ENCODE measurements around the gene CD58.
"Not testable (repeated sequence)": the region's sequence is repeated elsewhere in the genome, so short reads cannot be mapped to it uniquely, and the experiment has no call there.

Gene CD58, protein sequence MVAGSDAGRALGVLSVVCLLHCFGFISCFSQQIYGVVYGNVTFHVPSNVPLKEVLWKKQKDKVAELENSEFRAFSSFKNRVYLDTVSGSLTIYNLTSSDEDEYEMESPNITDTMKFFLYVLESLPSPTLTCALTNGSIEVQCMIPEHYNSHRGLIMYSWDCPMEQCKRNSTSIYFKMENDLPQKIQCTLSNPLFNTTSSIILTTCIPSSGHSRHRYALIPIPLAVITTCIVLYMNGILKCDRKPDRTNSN

DNA sequence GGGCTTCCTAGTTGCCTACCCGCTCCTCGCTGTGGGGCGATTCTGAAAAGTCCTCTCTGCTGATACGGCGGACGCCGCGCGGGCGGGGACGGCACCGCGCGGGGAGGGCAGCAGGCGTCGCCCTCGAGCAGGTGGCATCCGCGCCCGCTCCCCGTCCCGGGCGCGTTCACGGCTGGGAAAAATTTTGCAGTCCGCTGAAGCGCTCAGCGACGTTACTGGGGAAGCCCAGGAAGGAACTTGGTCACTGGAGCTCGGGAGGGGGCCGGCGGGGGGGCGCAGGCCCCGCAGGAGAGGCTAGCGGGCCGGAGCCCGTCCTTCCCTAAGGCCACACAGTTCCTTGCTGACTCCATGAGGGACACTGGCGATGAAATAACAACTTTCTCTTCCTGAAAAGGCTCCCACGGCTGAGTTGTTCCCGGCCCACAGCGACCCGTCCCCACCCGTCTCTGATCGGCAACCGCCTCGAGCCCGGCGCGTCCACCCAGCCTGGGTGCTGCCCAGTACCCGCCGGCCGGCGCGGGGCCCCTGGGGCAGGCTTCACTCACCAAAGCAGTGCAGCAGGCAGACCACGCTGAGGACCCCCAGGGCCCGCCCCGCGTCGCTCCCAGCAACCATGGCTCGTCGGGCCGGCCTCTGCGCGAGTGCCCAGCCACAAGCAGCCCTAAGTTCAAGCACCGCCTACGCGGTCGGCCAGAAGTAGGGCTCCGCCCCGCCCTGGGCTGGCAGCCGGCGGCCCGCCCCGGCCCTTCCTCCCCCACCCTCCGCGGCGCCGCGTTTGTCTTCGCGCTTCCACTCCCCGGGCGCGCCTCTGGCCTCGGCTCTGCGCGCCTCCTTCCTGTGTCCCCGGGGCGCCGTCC, at the start of gene CD58:
CD58 (minus strand) TSS at position 669 of the 857 bp plus-strand sequence; CDS start at position 615, 54 bp downstream.
- peak; percentile 71 to 95 for DNase-seq

DNA sequence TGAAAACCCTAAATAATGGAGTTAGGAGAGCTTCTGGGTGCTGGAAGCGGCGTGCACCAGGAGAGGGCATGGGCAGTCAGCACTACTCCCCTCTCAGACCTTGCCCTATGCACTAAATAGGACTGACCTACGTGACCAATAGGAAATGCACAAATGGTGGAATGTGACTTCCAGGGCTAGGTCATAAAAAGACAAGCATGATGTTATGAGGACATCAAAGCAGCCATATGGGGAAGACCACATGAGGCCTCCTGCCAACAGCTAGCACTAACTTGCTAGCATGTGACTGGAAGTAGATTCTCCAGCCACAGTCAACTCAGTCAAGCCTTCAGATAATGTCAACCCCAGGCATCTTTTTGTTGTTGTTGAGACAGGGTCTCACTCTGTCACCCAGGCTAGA, 49.6 kb upstream of the CD58 start:
- not testable (repeated sequence) for DNase-seq

DNA sequence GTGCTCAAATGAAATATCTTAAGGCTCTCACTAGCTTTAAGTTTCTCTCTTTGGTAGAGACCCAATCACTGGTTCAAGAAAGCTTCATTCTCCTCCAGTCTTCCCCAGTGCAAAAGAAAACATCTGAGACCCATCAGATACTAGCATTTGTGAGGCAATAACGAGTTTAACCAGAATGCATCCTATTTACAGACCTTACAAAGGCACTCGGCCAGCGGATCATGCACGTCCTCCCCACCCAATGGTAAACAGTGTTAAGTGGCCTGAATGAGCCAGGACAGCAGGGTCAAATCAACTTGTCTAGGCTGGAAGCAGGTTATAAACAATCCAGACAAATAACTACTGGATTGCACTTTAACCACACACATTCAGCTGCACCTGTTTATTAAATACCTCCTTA, 48.3 kb upstream of the CD58 start:
- not testable (repeated sequence) for DNase-seq

DNA sequence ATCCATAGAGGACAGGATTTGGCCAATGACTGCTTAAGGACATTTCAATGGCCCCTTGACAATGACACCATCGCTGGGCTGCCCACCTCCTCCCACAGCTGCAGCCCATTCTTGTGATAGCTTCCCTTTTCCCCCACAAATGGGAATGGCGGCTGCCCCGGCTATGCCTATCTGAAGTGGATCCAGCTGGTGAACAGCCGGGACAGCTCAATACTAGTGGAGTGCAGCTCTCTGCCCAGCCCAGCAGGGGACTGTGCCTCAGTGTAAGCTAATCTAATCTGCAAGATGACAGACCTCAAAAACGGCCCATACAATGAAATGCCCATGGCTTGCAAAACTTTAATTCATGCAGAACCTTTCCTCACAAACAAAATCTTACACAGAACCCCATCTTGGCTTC, 47.0 kb upstream of the CD58 start:
- DNase-seq: not testable (repeated sequence)

DNA sequence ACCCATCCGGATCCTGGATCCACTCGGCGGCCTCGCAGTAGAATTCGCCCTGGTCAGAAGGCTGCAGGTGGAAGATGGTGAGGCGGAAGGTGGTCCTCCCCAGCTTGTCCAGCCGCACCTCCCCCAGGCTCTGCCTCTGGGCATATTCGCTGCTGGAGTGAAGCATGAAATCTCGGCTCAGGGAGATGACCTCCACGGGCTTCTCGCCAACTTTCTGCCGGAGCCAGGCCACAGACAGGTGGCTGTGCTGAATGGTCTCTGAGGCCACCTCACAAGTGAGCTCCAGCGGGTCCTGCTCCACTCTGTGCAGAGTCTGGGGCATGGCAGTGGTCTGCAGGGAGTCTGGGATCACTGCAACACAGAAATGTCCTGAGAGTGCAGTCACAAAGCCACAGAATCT, 43.0 kb upstream of the CD58 start:
- not testable (repeated sequence) for DNase-seq

DNA sequence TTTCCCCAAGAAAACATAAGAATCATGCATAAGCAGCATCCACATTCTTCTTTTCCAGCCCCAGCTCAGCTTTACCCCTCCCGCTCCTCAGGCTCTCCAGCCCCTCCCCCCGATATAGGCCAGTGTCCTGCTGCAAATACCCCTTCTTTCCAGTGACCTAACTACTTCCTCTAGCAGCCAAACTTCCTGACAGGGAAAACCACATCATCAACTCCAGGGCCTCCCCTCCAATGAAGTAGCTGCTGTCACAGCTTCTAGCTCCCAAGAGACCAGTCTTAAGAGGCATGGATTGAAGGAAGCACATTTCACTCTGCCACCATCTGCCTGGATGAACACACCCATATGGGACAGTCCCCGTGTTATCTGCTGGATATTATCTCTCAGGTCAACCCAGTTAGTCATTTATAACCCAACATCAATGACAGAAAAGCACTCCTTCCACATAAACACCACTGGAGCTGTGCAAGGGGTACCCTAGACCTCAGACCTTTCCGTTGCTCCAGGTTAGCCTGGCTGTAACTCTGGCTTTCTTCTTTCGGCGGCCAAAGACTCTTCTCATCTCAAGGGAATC, 39.1 kb upstream of the CD58 start:
- not testable (repeated sequence) for DNase-seq

DNA sequence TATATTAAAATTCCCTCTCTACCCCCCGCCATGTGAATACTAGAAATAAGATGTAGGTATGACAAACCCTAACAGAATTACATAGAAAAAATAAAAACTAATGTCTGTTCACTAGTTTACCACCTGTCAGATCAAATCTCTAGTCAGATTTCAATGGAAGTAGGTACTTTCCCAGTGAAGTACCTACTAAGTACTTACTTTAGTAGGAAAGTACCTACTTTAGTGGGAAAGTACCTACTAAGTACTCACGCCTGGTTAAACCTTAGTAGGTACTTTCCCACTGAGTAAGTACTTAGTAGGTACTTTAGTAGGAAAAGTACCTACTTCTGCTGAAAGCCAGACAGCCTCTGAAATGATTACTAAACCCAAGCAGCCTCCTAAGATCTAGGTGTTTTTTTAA, 38.0 kb upstream of the CD58 start:
- DNase-seq: not testable (repeated sequence)

DNA sequence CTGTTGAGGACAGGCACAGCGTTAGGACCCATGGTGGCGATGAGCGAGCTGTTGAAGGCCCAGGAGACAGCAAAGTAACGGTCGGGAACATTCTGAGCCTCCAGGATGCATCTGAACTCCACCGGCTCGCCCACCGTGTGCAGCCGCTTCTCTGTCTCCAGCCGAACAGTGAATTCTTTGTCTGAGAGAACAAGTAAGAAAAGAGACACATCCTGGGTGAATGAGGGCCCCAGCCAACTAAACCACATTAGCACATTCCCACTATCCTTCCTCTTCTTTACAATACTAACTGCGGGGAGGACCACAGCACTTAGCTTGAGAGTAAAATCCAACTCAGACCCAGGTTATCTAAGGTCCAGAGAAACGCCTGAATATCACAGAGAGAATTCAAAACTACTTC, 37.3 kb upstream of the CD58 start:
- DNase-seq: not testable (repeated sequence)

DNA sequence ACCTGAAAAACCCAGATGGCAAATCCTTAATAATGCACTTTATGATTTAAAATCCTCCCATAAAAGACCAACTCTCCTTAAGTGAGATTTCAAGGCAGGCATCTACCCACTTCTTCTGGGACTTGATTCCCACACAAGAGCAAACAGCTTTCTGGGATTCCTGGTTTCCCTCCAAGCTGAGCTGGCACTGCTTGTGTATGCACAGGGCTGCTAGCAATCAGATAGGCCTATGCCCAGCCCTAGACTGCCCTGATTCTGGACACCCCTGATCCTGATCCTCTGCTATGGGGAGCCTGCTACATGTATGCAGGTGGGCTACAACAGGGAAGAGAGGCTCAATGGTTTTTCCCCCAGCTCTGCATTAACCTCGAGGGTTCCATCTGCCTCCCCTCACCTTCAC, 36.6 kb upstream of the CD58 start:
- DNase-seq: not testable (repeated sequence)

DNA sequence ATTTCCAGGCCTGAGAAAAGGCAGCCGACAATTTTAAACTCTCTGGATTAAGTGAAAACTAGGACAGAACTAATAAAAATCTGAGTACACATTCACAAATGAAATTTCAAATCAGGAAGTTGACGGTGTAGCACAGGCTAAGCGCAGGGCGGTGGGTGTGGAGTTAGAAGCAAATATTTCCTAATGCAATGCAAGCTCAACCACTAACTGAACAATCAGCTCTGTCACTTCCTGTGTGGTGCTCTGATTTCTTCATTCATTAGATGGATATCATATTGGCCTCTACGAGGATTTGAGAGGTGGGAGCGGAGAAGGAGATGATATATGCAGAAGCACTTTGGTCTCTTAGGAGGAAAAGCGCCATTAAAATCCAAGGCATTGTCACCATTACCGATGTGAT, 35.2 kb upstream of the CD58 start:
- DNase-seq: not testable (repeated sequence)

DNA sequence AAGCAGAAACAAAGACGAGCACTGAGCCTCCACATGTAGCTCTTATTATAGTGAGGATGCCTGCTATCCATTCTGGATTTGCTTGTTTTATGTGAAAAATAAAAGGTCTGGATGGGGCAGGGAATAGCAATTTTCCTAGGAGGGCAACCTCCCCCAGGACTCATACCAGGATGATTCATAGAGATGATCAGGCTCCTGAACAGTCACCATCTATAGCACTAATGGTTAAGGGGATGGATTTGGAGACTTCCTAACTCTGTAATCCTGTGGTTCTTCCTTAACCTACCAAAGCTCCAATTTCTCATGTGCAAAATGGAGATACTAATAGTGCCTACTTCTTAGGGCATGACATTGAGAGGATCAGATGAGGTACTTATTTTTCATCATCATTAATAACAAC, 34.5 kb upstream of the CD58 start:
- DNase-seq: no peak

DNA sequence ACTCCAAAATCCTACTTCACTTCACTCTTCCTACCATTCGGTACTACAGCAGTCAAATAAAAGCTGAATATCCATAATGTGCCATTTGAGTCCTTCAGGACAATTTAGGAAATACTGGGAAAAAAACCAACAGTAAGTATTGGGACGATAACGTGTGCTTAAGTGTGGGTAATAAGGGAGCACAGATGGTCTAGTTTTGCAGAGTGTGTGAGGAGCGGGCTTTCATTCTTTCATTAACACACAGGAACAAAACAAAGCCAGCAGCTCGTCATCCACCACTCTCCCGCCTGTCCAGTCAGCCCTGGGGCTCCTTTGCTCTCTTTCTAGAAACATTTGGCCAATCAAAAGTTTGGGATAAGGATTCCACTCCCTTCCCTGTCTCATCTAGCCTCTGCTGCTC, 33.6 kb upstream of the CD58 start:
- DNase-seq: not testable (repeated sequence)

DNA sequence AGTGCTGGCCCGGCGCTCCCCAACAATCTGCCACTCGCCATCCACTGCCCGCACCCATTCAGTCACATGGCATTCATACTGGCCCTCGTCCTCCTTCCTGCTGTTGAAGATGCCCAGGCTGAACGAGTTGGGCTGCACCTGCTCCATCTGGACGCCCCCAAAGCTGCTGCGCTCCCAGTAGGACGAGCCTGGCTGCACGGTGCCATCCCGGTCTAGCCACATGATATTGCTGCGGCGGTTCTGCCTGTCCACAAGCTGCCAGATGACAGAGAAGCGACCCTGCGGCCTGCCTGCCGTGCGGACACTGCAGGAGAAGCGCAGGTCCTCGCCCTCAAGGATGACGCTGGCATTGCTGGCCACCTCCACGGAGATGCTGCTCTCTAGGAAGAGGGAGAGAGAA, 32.8 kb upstream of the CD58 start:
- DNase-seq: not testable (repeated sequence)

DNA sequence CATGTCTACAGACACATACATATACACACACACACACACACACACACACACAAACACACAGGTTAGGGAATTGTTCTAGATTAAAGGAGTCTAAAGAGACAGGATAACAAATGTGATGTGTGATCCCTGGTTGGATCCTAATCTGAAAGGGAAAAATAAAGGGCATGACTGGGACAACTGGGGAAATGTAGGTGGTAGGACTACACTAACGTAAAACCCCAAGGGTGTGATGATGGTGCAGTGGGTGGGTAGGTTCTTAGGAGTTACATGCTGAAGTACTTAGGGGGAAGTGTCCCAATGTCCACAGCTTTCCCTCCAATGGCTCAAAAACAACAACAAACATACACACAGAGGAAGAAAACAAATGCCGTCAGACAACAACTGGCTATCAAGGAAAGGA, 28.5 kb upstream of the CD58 start:
- not testable (repeated sequence) for DNase-seq

DNA sequence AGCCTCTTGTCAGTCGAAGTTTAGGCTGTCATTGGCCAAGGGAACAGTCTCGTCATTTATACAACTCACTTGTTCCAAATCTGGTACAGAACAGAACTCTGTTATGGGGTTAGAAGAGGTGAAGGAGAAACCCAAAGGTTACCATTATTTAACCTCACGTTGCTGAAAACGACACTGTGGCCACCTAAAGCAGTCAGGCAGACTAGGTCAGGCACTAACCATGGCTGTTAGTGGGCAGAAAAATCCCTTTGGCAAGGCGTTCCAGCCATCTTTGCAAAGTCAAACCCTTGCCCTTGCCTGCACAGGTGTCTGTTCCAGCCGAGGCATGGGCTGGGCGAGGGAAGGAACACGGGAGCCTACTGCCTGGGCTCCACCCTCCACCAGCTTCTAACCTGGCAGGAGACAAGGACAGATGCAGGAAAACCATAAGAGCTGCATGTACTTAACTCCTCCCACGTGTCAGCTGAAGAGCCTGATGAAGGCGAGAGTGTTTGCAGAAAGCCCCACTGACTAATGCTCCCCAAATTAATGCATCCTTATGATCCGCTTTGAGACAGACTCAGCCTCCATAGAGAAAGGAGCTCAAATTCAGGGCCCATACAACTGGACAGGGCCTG, 27.7 kb upstream of the CD58 start:
- DNase-seq: not testable (repeated sequence)

DNA sequence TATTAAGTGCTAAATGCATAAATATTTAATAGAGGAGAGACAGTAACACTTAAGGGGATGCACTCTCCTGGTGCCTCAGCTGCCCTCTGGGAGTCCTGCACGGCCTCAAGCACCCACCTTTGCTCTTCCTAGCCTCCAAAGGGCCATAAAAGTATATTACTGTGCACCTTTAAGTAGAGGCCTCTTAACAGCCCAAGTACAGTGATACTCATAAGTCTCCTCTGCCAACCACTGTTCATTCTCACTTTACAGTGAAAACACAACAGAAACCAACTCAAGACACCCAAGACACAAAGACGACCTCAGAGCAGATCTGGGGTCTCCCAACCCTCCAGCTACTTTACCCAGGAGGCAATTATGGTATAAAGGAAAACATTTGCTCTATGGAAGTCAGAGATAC, 26.6 kb upstream of the CD58 start:
- DNase-seq: not testable (repeated sequence)

DNA sequence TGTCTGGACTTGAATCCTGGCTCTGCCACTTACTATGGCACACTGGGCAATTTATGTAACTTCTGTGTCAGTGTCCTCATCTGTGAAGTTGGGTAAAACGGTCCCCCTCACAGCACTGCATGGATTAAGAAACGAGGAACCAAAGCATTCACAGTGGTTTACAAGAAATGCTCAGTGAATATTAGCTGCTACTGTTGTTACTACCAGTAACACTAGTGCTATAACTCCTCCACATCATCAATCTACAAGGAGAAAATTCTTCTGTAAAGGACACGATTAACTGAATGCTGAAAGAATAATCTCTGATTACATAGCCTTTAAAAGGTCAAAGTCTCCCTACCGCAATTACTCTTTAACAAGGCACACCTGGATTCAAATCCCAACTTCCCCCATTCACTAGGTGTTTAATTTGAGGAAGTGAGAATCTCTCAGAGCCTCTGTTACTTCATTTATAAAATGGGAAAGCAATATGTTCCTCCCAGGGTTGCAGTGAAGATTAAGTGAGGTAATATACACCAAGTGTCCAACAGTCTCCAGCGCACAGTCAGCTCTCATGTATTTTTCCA, 26.0 kb upstream of the CD58 start:
- peak in 1 of 2 experiments; percentile 24 for DNase-seq

DNA sequence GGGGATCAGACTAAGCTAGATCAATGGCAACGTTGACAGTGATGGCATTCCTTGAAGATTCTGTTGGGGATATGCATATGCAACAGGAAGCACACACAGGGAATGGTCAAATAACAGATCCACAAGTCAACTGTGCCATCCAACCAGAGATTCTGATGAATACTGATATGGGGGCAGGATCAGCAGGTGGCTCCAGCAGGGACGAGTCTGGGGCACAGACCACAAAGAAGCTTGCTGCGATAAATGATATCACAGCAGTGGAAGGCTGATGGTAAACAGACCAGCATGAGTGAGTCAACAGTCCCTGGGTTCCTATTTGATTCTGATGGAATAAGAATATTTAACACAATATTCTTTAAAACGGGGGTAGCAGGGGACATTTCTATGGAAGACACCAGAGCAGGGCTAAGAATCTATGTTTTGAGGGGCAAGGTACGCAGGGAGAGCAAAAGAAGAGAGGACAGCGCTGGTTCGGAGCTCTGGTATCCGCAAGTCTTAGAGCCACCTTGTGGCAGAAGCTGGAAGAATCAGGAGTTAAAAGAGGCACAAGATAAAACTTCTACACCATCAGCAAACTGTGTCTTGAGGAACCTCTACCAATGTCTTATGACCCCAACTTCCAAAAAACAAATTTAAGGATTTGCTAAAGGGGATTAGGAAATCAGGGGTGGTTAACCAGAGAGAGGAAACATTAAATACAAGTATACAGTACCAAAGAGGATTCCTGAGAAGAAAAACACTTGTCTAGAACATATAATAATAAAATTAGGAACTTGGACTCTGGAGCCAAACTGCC, 25.3 kb upstream of the CD58 start:
- peak in 1 of 2 experiments; percentile 36 for DNase-seq

DNA sequence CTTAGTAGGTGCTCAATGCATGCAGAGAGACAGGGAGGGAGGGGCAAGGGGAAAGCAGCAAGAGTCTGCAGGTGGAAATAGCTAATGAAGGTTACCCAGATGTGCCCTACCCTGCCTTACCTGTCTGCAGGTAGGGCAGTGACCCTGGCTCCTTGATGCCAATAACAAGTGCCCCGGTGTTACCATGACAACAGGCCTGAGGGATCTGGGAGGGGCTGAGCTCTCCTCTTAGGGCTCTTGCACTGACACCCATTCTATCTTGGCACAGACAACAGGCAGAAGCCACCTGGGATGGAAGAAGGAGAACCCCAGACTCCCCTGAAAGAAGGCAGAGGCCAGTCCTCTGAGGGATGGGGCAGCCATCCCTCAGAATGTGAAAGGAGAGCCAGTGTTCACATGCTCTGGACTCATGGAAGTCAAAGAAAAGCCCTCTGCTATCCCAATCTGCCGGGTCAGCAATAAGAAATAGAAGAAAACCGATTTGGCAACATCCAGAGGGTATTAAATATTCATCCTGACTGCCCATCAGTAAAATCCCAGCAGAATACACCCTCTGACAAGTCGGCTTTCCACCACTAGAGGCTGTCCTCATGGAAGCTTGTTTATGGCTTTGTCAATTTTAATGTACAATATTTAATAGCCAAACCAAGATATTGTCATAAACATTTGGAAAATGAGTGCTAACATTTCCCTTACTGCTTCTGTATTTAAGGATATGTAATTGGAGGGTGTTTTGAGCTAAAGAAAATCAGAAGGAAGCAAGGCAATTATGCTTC, 24.4 kb upstream of the CD58 start:
- DNase-seq: peak in 1 of 2 experiments; percentile 9

DNA sequence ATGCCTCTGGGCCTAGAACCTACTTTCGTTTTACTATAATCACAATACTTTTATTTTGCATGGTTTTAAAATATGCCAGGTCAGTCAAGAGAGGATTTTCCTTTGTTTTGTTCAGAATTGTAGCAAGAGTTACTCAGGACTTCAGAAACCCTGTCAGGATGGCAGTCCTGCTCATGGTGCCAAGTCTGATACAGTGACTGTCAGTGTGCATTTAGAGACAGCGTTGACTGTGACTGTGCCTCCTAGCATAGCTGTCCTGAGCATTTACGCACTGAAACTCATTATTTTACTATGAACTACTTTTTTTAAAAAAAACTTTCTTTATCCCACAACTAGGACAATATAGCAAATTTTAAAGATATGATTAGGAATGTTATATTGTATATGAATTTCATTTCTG, 23.2 kb upstream of the CD58 start:
- not testable (repeated sequence) for DNase-seq

DNA sequence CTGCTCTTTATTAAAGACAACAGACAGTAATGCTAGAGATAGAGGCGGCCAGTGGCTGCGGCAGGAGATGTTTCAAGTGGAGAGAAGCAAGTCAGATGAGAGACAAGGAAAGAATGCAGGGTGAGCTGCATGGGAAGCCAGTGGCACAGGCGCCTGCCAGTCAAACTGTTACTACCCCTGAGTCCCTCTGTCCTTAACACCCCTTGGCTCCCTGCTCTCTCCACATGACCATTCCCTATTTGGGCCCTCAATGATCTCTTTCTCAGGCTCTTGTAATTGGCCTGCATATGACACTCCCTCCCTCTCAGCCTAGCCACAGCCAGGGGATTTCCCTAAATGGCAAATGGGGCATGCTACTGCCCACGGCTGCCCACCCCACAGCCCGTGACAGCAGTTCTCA, 22.6 kb upstream of the CD58 start:
- not testable (repeated sequence) for DNase-seq

Measured in NCI-H526 (cell line).